Fibroblast of pulmonary artery (primary cell): Measurements from ENCODE around the gene FAM171A1.
"Not testable (repeated sequence)": the region's sequence is repeated elsewhere in the genome, so short reads cannot be mapped to it uniquely, and the experiment has no call there.

Experiments used
- DNase-seq: peaks from one replicate; pipeline ENCODE4 v3.0.0-alpha.2; 2010; ENCODE audit warnings: low read depth
- H3K4me3 ChIP-seq: replicated peaks from 2 replicates; pipeline ENCODE4 v1.5.1; 2011; ENCODE audit warnings: low read depth, mild to moderate bottlenecking, control low read depth, low read length, moderate library complexity
- TF ChIP-seq, protein P1 (sequence below): IDR thresholded peaks from 2 replicates; pipeline ENCODE4 v1.5.1; 2011; ENCODE audit warnings: mild to moderate bottlenecking, control low read depth, low read length, inconsistent platforms; ENCODE audit errors: missing control alignments

Gene FAM171A1

GRCh38 chr10:15311569-15312280, 59.4 kb downstream of the FAM171A1 start:
- TF ChIP-seq, protein P1, sequence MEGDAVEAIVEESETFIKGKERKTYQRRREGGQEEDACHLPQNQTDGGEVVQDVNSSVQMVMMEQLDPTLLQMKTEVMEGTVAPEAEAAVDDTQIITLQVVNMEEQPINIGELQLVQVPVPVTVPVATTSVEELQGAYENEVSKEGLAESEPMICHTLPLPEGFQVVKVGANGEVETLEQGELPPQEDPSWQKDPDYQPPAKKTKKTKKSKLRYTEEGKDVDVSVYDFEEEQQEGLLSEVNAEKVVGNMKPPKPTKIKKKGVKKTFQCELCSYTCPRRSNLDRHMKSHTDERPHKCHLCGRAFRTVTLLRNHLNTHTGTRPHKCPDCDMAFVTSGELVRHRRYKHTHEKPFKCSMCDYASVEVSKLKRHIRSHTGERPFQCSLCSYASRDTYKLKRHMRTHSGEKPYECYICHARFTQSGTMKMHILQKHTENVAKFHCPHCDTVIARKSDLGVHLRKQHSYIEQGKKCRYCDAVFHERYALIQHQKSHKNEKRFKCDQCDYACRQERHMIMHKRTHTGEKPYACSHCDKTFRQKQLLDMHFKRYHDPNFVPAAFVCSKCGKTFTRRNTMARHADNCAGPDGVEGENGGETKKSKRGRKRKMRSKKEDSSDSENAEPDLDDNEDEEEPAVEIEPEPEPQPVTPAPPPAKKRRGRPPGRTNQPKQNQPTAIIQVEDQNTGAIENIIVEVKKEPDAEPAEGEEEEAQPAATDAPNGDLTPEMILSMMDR = no peak
- DNase-seq = no peak
- H3K4me3 ChIP-seq = no peak overlapping the region

- H3K4me3 ChIP-seq = no peak overlapping the region
- DNase-seq = no peak
- TF ChIP-seq, protein P1 = no peak
These were observed 60.1 kb downstream of the FAM171A1 start for GRCh38 chr10:15310776-15311568.

DNA sequence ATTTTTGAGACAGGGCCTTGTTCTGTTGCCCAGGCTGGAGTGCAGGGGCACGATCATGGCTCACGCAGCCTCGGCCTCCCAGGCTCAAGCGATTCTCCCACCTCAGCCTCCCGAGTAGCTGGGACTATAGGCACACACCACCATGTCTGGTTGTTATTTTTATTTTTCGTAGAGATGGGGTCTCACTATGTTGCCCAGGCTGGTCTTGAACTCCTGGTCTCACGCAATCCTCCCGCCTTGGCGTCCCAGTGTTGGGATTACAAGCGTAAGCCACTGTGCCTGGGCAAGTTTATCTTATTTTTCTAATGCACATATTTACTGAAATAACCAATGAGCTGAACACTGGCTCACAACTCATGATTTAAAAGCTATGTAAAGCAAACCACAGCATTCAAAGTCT, 61.9 kb downstream of the FAM171A1 start:
- DNase-seq = no peak
- H3K4me3 ChIP-seq = no peak overlapping the region
- TF ChIP-seq, protein P1 = no peak

DNA sequence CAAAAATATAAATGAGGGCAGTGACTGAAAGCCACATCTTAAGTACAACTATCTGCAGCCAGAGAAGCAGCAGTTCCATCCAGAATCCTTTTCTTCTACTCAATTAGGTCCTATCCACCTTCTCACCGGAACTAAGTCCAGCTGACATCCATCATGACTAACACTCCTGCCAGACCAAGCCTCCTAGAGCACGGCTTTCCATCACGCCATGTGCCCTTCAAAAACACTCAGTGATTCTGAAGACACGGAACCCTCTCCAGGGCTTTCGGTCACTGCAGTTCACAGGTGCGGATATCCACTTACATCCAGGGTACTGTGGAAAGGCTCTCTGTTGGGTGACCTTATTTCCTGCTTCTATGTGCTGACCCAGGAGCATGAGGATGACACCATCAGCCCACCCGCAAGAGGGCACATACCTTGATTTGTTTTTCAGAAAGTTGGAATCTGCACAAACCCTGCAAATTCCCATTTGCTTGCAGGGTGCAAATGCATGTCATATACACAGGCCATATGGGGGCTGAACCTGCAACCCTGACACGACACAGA, 64.3 kb downstream of the FAM171A1 start:
- DNase-seq = no peak
- TF ChIP-seq, protein P1 = no peak
- H3K4me3 ChIP-seq = no peak overlapping the region

GRCh38 chr10:15305634-15306033, 65.5 kb downstream of the FAM171A1 start:
- TF ChIP-seq, protein P1 = no peak

GRCh38 chr10:15305161-15305560, 65.9 kb downstream of the FAM171A1 start:
- TF ChIP-seq, protein P1 = no peak
- no peak for DNase-seq
- H3K4me3 ChIP-seq = no peak overlapping the region

More at GRCh38 chr10:15305634-15306033, 65.5 kb downstream of the FAM171A1 start:
- DNase-seq = no peak
- H3K4me3 ChIP-seq = no peak overlapping the region

DNA sequence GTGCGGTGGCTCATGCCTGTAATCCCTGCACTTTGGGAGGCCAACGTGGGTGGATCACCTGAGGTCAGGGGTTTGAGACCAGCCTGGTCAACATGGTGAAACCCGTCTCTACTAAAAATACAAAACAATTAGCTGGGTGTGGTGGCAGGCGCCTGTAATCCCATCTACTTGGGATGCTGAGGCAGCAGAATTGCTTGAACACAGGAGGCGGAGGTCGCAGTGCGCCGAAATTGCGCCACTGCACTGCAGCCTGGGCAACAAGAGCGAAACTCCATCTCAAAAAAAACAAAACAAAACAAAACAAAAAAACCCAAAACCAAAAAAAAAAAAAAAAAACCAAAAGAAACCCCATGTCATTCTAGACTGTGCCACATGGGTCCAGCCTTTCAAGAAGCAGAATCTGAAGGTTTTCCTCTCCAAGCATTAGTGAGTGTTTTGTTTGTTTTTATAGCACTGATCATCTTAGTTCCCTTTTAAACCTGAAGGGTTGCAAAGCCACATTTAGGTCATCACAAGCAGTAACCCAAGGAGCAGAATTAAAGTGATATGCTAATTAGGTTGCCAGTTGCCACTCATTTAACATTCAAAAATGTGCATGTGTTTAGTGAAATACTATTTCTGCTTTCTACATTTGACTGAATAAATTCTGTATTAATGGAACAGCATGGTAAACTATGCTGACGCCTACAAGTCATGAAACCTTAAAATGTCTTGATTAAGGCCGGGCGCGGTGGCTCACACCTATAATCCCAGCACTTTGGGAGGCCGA, 68.7 kb downstream of the FAM171A1 start:
- DNase-seq, H3K4me3 ChIP-seq: not testable (repeated sequence)
